Measurements from ENCODE around the gene AFF2. TPM values are rescaled to one million over a fixed set of nuclear protein-coding genes. Genes with fewer than 3 reads are reported as not detected.

AFF2 gene
- total RNA-seq, 1 experiment from 2014 or later, result 0.05 TPM

- no peak overlapping the region for H2AFZ ChIP-seq (ENCODE audit: low read depth, low read length, poor library complexity, severe bottlenecking)
- no peaks in the 10 kb centered on the region for H3K9me3 ChIP-seq (ENCODE audit: control insufficient read depth in 1 of 2, insufficient read depth in 1 of 2, low read depth in 1 of 2, low read length in 2 of 2)
- no peak overlapping the region for H3K27ac ChIP-seq (ENCODE audit: low read depth, low read length)
- no peaks in the 10 kb centered on the region for H3K9me2 ChIP-seq (ENCODE audit: insufficient read depth)
- H3K4me2 ChIP-seq (ENCODE audit: low read length), result no peak overlapping the region
- DNase-seq (ENCODE audit: low read depth, low spot score) (no peak), ATAC-seq (no peak)
- CTCF ChIA-PET, result no interaction called here
- H3K4me3 ChIP-seq (replicated peaks in 1 of 2; ENCODE audit: low read depth in 1 of 2, low read length in 2 of 2), result no peak overlapping the region
- no peaks in the 10 kb centered on the region for H3K27me3 ChIP-seq (ENCODE audit: insufficient read depth, low read length)
- no peak overlapping the region for H3K9ac ChIP-seq (ENCODE audit: low read length)
- no peaks in the 10 kb centered on the region for H3K79me2 ChIP-seq (ENCODE audit: insufficient read depth, low read length)
- RAD21 ChIA-PET (ENCODE audit: low non-redundant PET in 1 of 2, low total read pairs in 2 of 2, uncharacterized antibody in 2 of 2, unreplicated experiment in 2 of 2), result no interaction called here
- H4K20me1 ChIP-seq (ENCODE audit: insufficient read depth), result no peaks in the 10 kb centered on the region
- TF ChIP-seq ELF1 (IDR thresholded peaks at IDR 0.05; ENCODE audit: borderline replicate concordance, low read depth) (no peak), CEBPB (IDR thresholded peaks at IDR 0.05; ENCODE audit: low read depth) (no peak), RAD21 (IDR thresholded peaks at IDR 0.05; ENCODE audit: low read depth) (no peak), SP1 (IDR thresholded peaks at IDR 0.05; ENCODE audit: low read depth) (no peak), ZFX (IDR thresholded peaks at IDR 0.05) (no peak), SRF (IDR thresholded peaks at IDR 0.05; ENCODE audit: low read depth) (no peak), ZNF274 (IDR thresholded peaks at IDR 0.05; ENCODE audit: low read depth, low read length) (no peak), POLR2A (IDR thresholded peaks at IDR 0.05; ENCODE audit: borderline replicate concordance, extremely low read depth, insufficient read depth, insufficient read length) (no peak), MAX (IDR thresholded peaks at IDR 0.05) (no peak), JUND (IDR thresholded peaks at IDR 0.05) (no peak), FOSL1 (IDR thresholded peaks at IDR 0.05; ENCODE audit: low read depth) (no peak), SIN3A (IDR thresholded peaks at IDR 0.05; ENCODE audit: low read depth) (no peak), EZH2phosphoT487 (IDR thresholded peaks at IDR 0.05; ENCODE audit: borderline replicate concordance) (no peak), EZH2 (IDR thresholded peaks at IDR 0.05) (no peak)
- intact Hi-C loops (cut with micrococcal nuclease), result no loop called here
- POLR2A ChIA-PET, result no interaction called here
- H3K36me3 ChIP-seq (ENCODE audit: control insufficient read depth in 1 of 2, insufficient read depth in 2 of 2, low read length in 2 of 2), result no peaks in the 10 kb centered on the region
- no peaks in the 10 kb centered on the region for H3K4me1 ChIP-seq (ENCODE audit: control insufficient read depth in 1 of 2, insufficient read depth in 2 of 2, low read length in 2 of 2)
- no TSS peak for BruUV-seq (replicated peaks)
Observed at GRCh38 chrX:148538582-148538981, 38.2 kb downstream of the AFF2 start.

- H3K9me3 ChIP-seq (ENCODE audit: control insufficient read depth in 1 of 2, insufficient read depth in 1 of 2, low read depth in 1 of 2, low read length in 2 of 2), result no peaks in the 10 kb centered on the region
- ChIA-PET POLR2A (no interaction called here), CTCF (no interaction called here), RAD21 (ENCODE audit: low non-redundant PET in 1 of 2, low total read pairs in 2 of 2, uncharacterized antibody in 2 of 2, unreplicated experiment in 2 of 2) (no interaction called here)
- no peak overlapping the region for H3K4me3 ChIP-seq (replicated peaks in 1 of 2; ENCODE audit: low read depth in 1 of 2, low read length in 2 of 2)
- H3K27ac ChIP-seq (ENCODE audit: low read depth, low read length), result no peak overlapping the region
- no peaks in the 10 kb centered on the region for H3K36me3 ChIP-seq (ENCODE audit: control insufficient read depth in 1 of 2, insufficient read depth in 2 of 2, low read length in 2 of 2)
- no peaks in the 10 kb centered on the region for H3K27me3 ChIP-seq (ENCODE audit: insufficient read depth, low read length)
- no peaks in the 10 kb centered on the region for H3K79me2 ChIP-seq (ENCODE audit: insufficient read depth, low read length)
- BruUV-seq (replicated peaks), result no TSS peak
- no peak overlapping the region for H3K9ac ChIP-seq (ENCODE audit: low read length)
- intact Hi-C loops (cut with micrococcal nuclease), result no loop called here
- DNase-seq (ENCODE audit: low read depth, low spot score) (no peak), ATAC-seq (no peak)
- no peak overlapping the region for H2AFZ ChIP-seq (ENCODE audit: low read depth, low read length, poor library complexity, severe bottlenecking)
- H4K20me1 ChIP-seq (ENCODE audit: insufficient read depth), result no peaks in the 10 kb centered on the region
- no peaks in the 10 kb centered on the region for H3K9me2 ChIP-seq (ENCODE audit: insufficient read depth)
- H3K4me2 ChIP-seq (ENCODE audit: low read length), result no peak overlapping the region
- no peaks in the 10 kb centered on the region for H3K4me1 ChIP-seq (ENCODE audit: control insufficient read depth in 1 of 2, insufficient read depth in 2 of 2, low read length in 2 of 2)
- TF ChIP-seq POLR2A (IDR thresholded peaks at IDR 0.05; ENCODE audit: borderline replicate concordance, extremely low read depth, insufficient read depth, insufficient read length) (no peak), CBX3 (IDR thresholded peaks at IDR 0.05; ENCODE audit: low read depth) (no peak), TCF7L2 (IDR thresholded peaks at IDR 0.05; ENCODE audit: borderline replicate concordance, extremely low read depth, insufficient read depth, insufficient read length) (no peak), JUND (IDR thresholded peaks at IDR 0.05) (no peak), REST (IDR thresholded peaks at IDR 0.05; ENCODE audit: low read depth) (no peak), SP1 (IDR thresholded peaks at IDR 0.05; ENCODE audit: low read depth) (no peak), RAD21 (IDR thresholded peaks at IDR 0.05; ENCODE audit: low read depth) (no peak), ATF3 (IDR thresholded peaks at IDR 0.05) (no peak), ELF1 (IDR thresholded peaks at IDR 0.05; ENCODE audit: borderline replicate concordance, low read depth) (no peak), ZFX (IDR thresholded peaks at IDR 0.05) (no peak)
Observed at GRCh38 chrX:148540114-148540513, 39.7 kb downstream of the AFF2 start.

Data from HCT116 (cell line).